Activated CD4-positive, alpha-beta T cell treated with anti-CD3 and anti-CD28 coated beads for 24 hours (primary cell): Measurements from ENCODE around the gene ABCD4.
"Not testable (repeated sequence)": the region's sequence is repeated elsewhere in the genome, so short reads cannot be mapped to it uniquely, and the experiment has no call there.

Experiments
- DNase-seq, 2 donors: peaks; one replicate each; pipeline ENCODE4 v3.0.0-alpha.2; 2020; ENCODE audit warnings: low read depth in 2 of 2

The ABCD4 gene

DNA sequence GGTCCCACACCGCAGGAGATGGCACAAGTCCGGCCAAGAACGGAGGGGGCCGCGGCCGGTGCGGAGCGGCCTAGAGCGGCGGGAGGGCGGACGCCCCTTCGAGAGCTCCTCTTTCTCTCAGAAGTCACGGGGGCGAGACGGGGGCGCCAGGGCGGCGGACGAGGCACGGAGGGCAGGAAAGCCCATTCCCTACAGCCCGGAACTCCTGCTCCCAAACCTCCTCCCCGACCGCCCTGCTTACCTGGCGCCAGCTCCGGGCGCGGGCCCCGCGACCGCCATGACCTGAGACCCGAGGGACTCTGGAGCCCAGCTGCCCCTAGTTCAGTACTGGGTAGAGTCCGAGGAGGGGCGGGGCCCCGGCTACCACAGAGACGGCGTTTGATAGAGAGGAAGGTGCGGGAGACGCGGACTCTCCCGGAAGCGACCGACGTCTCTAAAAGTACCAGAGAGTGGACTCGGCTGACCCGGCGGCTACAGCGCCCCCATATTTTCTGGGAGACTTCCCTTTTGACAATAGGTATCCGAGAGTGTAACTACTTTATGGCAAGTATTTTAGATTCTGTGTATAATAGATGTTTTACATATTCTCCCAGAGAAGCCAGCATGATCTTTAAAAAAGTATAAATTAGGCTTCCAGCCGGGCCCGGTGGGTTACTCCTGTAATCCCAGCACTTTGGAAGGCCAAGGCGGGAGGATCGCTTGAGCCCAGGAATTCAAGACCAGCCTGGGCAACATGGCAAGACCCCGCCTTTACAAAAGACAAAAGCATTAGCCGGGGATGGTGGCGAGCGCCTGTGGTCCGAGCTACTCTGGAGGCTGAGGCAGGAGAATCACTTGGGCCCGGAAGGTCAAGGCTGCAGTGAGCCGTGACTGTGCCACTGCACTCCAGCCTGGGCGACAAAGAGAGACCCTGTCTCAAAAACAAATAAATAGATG is at the start of gene ABCD4:
ABCD4 (minus strand) TSS at position 301 of the 936 bp plus-strand sequence; CDS start at position 279, 22 bp downstream.
- DNase-seq, result peak; percentile 80 to 82

DNA sequence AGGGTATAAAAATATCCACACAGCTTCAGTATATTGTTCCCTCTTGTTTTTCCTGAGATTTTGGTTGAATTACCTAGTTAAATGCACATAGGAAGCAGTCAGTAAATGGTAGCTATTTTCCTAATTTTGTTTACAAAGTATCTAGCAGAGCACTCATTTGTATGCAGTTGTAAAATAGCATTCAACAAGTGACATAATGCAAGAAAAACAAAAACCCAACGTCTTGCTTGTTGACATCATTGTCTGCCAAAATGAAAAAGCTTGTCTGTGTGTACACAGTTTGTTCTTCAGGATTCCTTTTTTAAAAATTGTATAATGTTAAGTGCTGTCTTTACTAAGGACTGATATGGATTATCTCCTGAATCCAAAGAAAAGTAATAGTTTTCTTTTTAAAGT is 48.2 kb upstream of the ABCD4 start:
- no peak for DNase-seq

DNA sequence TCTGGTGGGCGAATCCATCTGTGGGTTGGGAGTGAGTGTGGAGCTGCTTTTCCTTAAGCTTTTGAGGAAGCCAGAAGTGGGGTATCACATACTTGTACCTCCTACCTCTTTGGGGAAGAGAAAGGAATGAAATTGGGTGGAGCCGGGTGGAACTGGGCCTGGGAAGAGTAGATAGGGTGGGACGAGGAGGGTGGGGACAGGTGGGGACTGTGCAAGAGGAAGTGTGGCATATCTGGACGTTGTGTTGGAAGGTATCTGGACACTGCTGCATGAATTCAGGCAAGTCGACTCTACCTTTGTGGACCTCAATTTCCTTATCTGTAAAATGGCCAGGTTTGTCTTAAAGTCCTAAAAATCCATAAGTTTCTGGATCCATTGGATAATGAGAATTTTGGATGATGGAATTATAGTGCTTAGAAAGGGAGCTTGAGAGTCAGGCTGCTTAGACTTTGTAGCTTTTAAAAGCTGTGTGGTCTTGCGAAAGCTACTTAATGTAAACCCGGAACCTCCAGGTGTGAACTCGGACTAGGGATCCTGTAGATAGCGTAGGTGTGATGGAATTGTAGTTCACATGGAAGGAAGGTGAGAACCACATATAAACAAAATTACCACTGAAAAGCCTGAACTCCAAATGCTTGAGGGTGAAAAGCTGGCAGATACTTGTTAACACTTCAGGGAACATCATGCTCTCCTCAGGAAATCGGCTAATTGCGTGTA is 47.6 kb upstream of the ABCD4 start:
- DNase-seq, result no peak

DNA sequence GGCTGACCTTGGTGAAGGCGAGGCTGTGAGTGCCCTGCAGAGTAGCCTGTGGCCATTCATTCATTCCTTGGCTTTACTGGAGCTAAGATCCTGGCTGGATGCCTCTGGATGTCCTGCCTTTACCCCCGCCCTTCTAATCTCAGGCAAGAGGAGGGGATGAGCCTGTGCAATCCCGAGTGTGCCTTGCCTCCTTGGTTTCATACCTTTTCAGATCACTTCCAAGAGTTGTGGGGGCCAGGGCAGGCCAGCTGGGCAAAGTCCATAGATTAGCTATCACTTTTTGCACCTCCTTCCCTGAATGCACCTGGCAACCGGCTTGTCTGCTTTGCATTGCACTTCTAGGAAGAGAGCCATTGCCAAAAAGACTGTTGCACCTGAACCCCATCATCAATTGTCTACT is 47.0 kb upstream of the ABCD4 start:
- no peak for DNase-seq

DNA sequence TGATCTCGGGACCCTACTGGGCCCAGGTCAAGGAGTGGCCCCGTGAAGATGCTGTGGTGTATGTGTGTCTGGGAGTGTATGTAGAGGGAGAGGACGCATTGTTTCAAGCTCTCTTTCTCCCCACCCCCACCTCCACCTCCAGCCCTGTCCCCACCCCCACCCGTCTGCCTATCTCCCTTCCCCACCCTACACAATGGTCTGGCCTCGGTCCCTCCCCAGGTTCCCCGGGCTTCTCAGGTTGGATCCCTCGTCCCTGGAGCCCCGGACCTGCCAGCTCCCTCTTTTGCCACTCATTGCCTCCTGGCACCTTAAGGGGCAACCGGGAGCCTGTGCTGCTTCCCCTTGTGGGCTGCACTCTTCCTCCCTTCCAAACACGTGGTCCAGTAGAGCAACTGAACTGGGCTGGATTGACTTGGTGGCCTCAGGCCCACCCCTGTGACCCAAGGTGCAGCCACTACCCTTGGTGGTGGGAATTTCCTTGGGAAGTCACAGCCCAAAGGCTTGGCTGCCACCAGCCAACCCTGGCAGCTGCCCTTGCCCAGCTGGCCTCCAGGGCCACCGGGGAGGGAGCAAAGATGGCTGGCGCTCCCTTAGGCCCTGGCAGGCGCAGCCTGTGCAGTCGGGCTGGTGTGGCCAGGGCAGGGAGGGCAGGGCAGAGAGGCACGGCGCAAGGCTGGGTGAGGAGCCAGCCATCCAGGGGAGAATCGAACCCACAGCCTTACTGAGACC is 46.2 kb upstream of the ABCD4 start:
- DNase-seq, result no peak

DNA sequence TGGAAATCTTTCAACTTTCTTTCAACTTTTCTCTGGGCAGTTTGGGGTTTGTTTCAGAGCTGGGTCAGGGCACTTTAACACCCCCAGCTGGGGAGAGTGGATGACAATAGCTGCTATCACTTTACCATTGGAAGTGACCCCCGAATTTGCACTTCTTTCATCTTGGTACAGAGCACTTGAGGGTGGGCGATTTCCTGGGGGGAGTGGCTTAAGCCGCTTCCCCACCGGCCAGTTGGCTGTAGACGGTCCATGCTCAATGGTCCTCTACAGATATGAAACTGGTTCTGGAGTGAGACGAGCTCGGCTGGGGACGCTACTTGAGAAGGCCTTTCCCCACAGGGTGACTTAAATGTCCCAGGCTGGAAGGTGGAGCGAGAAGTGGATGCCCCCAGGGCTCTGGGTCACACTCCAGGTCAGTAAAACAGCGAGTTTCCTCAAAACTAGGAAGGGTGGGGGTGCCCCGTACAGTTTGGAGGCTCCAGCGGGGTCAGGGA is 45.6 kb upstream of the ABCD4 start, which contains the start of gene VRTN:
VRTN (plus strand) TSS at position 231 of the 494 bp plus-strand sequence. CDS start 8,313 bp downstream, outside the sequence.
- no peak for DNase-seq

DNA sequence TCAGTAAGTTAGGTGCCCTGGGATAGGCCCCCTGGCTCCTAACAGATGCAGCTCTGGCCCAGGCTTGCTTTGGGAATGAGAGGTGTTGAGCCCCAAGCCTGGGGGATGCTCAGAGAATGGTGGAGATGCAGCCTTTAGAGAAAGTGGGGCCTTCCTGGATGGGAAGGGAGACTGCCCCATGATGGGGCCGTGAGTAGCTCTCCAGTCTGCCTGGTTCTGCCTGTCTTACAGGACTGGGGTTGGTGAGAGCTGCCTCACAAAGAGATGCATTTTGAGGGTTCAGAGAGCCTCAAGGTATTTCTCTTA is 45.0 kb upstream of the ABCD4 start:
- no peak for DNase-seq

DNA sequence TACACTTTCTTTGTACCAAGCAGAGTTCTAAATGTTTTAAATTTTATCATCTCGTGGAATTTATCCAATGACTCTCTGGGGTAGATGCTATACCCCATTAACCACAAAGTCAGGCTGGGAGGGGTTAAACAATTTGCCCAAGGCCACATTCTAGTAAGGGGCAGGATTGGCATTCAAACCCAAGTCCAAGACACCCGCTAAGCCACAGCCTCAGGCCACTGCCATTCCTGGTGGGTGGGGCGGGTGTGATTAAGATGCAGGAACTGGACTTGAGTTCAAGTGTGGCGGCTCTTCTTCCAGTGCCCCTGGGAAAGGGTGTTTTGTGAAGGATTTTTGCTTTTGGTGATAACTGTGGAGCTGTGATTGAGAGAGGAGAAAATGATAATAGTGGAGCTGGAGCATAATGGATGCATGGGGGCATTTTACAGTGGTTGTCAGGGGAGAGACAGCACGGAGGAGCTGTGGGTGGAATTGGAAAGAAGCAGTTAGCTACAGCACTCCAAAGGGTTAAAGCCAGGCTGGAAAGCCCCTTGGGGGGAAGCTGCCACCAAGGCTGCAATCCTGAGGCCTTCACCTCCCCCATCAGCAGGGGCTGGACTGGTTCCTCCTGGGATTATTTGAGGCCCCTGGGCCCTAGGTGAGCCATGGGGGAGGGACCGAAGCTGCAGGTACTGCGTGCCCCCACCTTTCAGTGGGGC is 44.5 kb upstream of the ABCD4 start:
- no peak for DNase-seq

DNA sequence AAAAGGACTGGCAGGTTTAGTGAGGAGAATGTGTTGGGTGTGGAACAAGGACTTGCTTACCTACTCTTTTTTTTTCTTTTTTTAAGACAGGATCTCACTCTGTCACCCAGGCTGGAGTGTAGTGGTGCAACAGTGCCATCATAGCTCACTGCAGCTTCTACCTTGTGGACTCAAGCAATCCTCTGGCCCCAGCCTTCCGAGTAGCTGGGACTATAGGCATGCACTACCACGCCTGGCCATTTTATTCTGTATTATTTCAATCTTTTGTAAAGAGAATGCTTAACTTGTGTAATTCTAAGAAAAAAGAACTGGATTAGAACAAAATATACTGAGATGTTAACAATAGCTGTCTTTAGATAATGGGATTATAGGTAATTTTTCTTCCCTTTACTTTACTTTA is 43.6 kb upstream of the ABCD4 start:
- no peak for DNase-seq

DNA sequence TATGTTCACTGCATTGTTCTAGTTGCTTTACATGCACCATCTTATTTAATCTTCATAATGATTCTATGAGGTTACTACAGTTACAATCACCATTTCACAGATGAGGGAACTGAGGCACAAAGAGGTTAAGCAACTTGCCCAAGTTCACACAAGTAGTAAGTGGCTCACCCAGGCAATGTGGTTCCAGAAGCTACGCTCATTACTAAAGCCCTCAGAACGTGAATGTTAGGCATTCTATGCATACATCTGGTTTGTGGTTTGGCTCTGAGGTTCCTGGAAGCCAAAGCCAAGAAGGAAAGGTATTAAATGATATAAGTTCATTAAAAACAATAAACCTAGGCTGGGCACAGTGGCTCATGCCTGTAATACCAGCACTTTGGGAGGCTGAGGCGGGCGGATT is 31.2 kb upstream of the ABCD4 start:
- no peak for DNase-seq

DNA sequence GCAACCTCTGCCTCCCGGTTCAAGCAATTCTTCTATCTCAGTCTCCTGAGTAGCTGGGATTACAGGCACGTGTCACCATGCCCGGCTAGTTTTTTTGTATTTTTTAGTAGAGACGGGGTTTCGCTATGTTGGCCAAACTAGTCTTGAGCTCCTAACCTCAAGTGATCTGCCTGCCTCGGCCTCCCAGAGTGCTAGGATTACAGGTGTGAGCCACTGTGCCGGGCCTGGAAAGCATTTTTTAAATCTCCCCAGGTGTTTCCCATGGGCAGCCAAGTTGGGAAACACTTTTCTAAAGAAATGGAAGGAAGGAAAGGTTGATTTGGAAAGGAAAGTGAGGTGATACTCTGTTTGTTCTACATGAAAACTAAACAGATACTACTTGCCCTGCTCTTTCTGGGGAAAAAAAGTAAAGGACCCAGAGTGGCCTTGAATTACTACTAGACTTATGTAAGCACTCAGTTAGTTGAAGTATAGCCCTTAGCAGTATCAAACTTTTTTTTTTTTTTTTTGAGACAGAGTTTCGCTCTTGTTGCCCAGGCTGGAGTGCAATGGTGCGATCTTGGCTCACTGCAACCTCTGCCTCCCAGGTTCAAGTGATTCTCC is 27.3 kb upstream of the ABCD4 start:
- not testable (repeated sequence) for DNase-seq

DNA sequence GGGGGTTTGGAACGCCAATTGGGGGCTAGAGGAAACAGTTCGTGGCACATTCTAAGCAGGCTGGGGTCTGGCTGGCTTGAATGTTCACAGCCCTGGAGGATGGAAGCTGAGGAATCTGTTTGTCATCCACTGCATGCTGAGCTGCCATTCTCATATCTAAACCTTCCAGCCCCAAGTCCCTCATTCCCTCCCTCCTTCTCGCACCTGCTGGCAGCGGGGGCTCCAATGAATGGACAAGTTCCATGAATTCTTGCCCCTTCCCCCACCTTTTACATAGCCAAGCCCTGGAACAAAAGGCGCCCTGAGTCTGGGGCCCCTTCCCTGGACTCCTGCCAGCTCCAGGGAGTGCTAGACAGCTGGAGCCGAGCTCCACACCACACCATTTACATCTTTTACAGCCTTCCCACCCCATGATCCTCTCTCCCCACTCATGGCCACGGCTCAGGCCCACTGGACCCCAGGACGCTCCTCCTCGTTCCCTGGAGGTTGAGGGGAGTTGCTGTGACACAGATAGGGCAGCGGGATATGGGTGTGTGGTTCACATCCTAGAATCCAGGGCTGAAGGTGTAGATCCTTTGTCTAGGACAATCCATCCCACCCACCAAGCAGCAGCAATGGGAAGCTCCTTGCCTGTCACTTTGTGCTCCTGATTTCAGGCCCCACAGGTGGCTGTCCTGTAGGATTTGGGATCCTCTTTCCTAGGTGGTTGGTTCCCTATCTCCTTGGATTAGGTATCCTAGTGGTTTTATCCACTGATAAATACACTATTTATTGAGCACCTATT is 23.8 kb upstream of the ABCD4 start:
- no peak for DNase-seq

DNA sequence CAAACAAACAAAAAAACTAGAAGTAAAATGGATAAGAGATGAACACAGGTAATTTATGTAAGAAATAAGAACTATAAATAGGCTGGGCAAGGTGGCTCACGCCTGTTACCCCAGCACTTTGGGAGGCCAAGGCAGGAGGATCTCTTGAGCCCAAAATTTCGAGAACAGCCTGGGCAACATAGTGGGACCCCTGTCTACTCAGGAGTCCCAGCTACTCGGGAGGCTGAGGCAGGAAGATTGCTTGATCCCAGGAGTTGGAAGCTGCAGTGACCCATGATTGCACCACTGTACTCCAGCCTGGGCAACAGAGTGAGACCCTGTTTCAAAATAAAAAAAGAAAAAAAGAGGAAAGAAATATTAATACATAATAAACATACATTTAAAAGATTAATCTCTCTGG is 22.7 kb upstream of the ABCD4 start:
- DNase-seq, result no peak

DNA sequence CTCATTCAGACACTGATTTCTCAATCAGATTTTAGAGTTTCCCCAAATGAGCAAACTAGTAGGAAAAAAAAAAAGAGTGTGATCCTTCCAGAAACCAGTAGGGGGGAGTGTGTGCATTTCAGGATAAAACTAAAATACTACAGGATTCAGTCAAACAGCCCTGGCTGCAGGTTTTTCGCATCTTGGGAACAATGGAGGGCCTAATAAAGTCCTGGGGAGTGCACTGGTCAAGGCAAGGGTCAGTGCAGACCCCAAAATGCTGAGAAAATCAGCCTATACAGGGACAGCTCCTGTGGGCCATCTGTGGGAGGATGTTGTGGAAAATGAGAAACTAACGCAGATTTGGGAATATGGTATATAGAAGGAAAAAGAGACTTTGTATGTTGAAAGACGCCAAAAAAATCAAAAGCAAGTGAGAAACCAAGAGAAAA is 22.2 kb upstream of the ABCD4 start:
- DNase-seq, result no peak

DNA sequence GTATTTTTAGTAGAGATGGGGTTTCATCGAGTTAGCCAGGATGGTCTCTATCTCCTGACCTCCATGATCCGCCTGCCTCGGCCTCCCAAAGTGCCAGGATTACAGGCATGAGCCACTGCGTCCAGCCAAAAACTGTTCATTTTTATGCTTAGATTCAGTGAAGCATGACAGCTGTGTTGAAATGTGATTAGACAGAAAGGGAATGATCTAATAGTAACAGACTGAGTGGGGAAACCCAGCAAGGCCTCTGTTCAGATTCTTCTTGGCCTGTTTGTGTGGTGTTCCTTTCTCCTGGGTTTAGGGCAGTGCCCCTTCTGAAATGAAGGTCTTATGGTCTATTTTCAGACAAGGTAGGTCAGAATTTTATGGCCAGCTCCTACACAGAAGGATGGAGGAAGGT is 11.8 kb upstream of the ABCD4 start:
- DNase-seq, result no peak

DNA sequence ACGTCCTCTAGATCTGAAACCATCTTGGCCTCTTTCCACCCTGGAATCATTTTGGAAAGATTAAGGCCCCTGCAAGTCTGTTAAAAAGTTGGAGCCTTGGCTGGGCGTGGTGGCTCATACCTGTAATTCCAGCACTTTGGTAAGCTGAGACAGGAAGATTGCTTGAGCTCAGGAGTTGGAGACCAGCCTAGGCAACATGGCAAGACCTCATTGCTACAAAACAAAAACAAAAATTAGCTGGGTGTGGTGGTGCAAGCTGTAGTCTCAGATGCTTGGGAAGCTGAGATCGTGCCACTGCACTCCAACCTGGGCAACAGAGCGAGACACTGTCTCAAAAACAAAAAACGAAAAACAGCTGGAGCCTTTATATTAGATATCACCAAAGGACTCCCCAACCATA is 10.9 kb upstream of the ABCD4 start:
- DNase-seq, result no peak

DNA sequence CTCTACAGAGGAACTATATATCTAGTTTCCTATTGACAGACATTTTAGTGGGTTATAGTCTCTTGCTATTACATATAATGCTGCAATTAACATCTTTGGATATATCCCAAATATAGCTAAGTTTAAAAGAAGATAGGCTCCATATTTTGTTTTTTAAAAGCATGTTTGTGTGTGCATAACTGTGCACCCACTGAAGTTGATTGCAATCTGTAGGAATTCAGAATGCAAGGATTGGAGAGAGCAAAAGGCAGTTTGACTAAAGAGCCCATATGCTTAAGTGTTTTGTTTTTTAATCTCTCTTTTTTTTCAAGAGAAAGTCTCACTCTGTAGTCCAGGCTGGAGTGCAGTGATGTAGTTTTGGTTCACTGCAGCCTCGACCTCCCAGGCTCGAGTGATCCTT is 9.4 kb upstream of the ABCD4 start:
- no peak for DNase-seq

DNA sequence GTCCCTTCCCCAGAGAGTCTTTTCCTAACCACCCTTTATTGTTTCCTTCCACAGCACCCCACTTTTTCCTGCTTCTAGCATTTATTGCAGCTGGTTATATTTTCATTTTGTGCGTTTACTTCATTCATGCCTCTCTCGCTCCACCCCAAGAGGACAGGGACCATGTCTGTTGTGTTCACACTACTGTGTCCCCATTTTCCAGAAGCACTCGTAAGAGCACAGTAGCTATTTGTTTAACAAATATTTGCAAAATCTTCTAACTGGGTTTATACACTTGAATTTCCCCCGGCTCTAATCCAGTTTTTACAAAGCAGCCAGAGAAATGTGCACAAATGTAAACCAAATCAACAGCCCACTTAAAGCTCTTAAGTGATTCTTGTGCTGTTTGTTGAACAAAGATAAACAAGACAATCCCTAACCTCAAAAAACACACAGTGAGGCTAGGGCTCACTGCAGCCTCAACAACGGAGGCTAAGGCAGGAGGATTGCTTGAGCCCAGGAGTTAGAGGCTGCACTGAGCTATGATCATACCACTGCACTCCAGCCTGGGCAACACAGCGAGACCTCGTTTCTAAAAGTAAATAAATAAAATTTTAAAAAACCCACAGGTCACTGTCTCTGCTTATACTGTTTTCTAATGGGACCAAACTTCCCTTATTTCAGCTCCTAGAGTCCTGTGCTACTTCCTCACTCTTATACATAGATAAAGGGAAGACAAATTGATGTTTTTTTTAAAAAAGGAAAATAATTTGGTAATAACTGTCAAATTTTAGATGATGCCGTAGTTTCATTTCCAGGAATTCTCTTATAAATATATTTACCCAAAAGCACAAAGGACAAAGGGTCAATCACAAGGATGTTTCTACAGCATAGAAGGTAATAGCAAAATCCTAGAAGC is 6.6 kb upstream of the ABCD4 start:
- no peak for DNase-seq

DNA sequence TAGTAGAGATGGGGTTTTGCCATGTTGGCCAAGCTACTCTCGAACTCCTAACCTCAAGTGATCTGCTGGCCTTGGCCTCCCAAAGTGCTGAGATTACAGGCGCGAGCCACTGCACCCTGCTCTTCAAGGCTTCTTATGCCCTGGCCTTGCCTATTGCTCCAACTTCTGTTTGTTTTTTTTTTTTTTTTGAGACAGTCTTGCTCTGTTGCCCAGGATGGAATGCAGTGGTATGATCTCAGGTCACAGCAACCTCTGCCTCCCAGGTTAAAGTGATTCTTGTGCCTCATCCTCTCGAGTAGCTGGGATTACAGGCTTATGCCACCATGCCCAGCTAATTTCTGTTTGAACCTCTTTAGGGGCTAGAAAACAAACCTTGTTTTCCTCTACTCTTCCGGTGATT is 6.0 kb upstream of the ABCD4 start:
- DNase-seq, result no peak
